Measurements from ENCODE around the gene UBAP2.

- no peak for TF ChIP-seq POLR2AphosphoS5 (IDR thresholded peaks at IDR 0.05; ENCODE audit: low read depth, low read length)
- no peak for TF ChIP-seq TAF1 (IDR thresholded peaks at IDR 0.05; ENCODE audit: low read depth, low read length)
These were observed 22.9 kb downstream of the UBAP2 start for GRCh38 chr9:34025811-34026210.
